ENCODE data around the gene TNFRSF12A. TPM values are rescaled to one million over a fixed set of nuclear protein-coding genes. Genes with fewer than 3 reads are reported as not detected.

TNFRSF12A gene
- total and polyA plus RNA-seq, 9 of the 15 experiments (the other 6 are each of a cell fraction or from before 2014, with no cell fraction given): 0.41 to 61.8 (median 26.5) TPM

- TF ChIP-seq PRPF4 (IDR thresholded peaks at IDR 0.05; ENCODE audit: insufficient read depth, low read depth, low read length, poor library complexity, severe bottlenecking) (peak; percentile 47), MCM5 (IDR thresholded peaks at IDR 0.05; ENCODE audit: low read depth) (no peak), SMAD4 (CRISPR knock-in tag; conservative IDR thresholded peaks at IDR 0.05) (peak; percentile 92), RBM17 (IDR thresholded peaks at IDR 0.05; ENCODE audit: borderline replicate concordance, low read depth, low read length) (no peak), ARID3A (IDR thresholded peaks at IDR 0.05; ENCODE audit: borderline replicate concordance, low read depth, low read length) (no peak), ZNF76 (CRISPR knock-in tag; IDR thresholded peaks at IDR 0.05; ENCODE audit: borderline replicate concordance) (no peak), SPI1 (IDR thresholded peaks at IDR 0.05; ENCODE audit: borderline replicate concordance, low read depth, low read length) (no peak), KHSRP (IDR thresholded peaks at IDR 0.05) (no peak), ILF3 (IDR thresholded peaks at IDR 0.05; ENCODE audit: borderline replicate concordance) (no peak), JUNB (CRISPR knock-in tag; conservative IDR thresholded peaks at IDR 0.05) (no peak), TBP (optimal IDR thresholded peaks at IDR 0.05; ENCODE audit: low read depth, low read length) (peak; percentile 75), SIRT6 (IDR thresholded peaks at IDR 0.05; ENCODE audit: low read depth, low read length) (no peak), MCM2 (IDR thresholded peaks at IDR 0.05; ENCODE audit: low read depth) (no peak), TFAM (CRISPR knock-in tag; conservative IDR thresholded peaks at IDR 0.05) (no peak), ZBTB17 (CRISPR knock-in tag; IDR thresholded peaks at IDR 0.05) (peak; percentile 46; the same call in 1 of the 2 replicates)
Measured at GRCh38 chr16:3020247-3020603, at the start of gene TNFRSF12A (continued).

All from K562 (cell line).